RKO (cell line): ENCODE data around the gene XRCC4.
"Not testable (repeated sequence)": the region's sequence is repeated elsewhere in the genome, so short reads cannot be mapped to it uniquely, and the experiment has no call there.

Source experiments
- DNase-seq: peaks from one replicate; pipeline ENCODE4 v3.0.0-alpha.2; 2016; ENCODE audit warnings: low spot score

Gene XRCC4

DNA sequence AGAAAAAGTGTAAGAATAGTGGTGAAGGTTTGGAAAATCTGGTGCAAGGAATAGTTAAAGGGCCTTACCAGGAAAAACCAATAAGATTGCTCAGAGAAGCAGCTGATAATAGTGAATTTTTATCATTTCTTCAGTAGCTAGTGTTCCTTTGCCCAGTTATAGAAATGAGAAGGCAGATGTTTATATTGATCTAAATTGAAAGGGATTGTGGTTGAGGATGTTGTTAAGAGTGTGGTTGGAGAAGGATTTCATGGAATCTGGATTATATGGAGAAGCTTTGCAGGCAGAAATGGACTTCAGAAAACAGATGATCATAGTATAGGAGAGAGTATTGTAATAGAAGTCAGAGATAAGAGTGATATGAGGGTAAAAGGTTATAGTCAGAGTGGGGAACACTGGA is 102.6 kb downstream of the XRCC4 start:
- no peak for DNase-seq

DNA sequence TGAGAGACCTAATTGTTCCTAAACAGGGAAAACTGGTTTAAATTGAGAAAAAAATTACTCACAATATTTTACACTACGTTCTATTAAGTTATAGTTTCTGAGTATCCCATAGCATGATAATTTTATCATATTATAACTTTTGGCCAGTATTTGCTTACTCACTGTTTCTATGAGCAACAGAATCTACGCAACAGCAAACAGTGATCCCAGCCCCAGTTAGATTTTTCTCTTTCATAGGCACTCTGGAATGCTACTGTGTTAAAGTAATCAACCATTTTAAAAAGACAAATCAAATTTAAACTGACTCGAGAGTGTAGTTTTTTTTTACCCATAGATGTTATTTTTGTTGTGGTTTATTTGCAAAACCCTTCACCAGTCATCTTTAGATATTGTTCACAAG is 107.2 kb downstream of the XRCC4 start:
- DNase-seq, result no peak

DNA sequence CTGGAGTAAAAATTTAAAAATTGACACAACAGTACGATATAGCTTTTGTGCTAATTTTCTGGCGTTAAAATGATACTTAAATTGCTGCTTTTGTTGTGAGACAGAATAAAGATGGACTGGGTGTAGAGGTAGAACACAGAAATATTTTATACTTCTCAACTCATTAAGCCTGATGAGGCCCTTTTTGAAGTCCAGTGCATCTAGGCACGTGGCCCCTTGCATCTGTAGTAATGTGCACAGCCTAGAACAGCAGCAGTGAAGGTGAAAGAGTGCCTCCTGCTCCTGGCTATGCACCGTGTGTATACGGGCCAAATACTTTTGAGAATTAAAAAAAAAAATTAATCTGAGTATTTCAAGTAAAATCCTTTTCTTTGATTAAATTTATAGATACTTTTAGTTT is 115.6 kb downstream of the XRCC4 start:
- no peak for DNase-seq

DNA sequence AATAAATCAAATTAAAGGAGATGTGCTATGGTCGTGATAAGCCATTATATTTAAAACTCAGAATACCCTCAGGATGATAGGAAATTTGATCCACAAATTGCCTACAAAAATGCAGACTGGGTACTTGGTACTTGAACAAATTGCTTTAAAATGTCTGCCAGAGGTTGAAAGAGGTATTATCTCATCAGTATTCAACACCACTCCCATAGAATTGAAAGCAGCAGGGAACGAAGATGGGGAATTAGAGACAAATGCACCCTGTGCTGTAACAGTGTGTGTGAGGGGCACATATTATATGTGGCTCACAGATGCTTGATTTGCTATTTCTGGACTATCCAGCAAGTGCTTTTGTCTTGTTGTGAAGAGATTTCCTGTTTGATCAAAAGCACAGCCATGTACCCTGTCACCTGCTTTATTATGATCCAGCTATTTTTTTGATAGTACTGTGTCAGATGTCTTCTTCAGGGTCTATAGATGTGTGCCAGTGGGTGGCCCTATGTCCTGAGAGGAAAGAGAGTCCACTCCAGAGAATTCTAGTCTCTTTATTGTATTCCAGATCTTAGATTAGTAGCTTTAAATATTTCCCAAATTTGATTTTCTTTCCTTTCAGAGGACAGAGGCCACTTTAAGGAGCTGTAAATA is 120.1 kb downstream of the XRCC4 start:
- DNase-seq, result no peak

DNA sequence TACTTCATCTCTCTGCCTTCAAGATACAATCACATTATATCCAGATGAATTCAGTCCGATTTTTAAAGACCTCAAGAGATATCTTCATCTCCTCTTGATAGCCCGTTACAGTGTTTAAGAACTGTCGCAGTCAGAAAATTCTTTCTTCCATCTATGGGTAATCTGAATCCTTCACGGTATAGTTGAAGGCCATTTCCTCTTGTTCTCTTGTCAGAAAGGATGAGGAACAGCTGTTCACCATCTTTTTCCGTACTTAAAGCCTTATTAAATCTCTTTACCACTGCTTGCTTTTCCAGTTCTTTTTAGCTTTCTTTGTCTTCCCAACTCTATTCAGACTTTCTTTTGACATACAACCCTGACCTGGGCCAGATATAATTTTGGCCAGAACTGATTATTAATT is 121.8 kb downstream of the XRCC4 start:
- DNase-seq, result no peak

DNA sequence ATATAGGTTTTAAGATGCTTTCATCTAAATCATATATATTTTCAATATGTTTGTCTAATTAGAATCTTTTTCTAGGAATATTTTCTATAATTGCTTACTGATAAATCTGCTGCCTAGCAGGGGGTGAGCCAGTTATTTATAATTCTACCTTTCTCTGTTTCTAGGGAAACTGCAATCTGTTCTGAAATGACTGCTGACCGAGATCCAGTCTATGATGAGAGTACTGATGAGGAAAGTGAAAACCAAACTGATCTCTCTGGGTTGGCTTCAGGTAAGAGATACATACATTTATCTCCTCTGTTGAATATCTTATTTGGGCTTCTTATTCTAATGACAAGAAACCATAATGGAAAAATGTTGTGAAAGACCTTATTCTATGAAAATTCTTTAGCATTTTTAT is 127.3 kb downstream of the XRCC4 start:
- no peak for DNase-seq

DNA sequence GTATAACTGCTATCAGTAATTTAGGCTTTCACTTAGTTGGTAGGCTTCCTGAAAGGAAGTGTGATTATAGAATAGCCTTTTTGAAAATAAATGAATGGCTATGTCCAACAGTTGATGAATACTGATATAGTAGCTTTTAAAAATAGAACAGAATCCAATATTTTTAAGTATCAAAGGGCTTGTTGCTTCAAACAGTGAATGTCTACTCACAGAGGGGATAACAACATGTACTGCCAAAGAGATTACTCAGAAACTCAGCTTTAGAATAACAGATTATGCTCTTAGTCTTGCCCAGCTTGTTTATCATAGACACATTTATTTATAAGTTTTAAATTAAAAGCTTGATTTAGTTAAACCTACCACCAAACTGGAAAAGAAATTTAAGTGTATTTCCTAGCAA is 132.6 kb downstream of the XRCC4 start:
- DNase-seq, result no peak

DNA sequence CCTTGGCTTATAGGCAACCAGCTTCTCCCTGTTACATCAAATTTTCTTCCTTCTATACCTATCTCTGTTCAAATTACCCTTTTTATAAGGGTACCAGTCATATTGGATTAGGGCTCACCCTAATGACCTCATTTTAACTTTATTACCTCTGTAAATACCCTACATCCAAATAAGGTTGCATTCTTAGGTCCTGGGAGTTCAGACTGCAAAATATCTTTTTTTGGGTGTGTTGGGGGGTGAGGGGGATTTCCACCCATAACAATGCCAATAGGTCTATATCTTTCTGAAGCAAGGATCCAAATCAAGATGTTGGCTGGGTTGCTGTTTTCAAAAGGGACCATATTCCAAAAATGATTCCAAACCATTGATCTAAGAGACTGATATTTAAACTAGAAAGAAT is 141.7 kb downstream of the XRCC4 start:
- no peak for DNase-seq

DNA sequence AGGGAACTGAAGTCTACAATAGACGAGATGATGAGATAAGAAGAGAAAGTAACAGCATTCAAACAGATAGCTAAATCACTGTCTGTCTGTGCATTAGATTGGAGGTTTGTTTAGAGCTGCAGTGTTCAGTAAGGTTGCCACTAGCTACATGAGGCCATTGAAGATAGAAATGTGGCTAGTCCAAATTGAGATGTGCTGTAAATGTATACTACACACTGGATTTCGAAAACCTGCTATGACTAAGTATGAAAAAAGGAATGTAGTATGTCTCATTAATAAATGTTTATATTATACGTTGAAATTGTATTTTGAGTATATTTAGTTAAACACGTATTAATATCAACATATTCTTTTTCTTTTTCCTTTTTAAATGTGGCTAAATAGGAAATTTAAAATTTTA is 142.1 kb downstream of the XRCC4 start:
- DNase-seq, result no peak

DNA sequence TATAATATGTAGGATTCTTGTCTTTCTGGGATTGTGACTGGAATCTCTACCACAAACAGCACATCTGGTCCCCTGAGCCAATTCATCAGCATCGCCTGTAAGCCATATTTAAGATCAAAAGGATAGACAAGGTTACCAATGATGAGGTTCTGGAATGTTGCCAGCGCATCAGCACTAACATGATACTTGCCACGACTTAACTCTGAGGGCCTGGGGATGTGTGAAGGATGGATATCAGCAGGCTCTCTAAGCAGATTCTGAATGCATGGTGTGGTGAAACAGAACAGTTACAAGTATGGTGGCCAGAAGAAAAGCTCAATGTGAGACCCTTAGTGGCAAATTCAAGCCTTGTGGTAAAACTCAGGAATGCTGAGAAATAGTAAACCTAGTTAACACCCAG is 143.0 kb downstream of the XRCC4 start:
- no peak for DNase-seq

DNA sequence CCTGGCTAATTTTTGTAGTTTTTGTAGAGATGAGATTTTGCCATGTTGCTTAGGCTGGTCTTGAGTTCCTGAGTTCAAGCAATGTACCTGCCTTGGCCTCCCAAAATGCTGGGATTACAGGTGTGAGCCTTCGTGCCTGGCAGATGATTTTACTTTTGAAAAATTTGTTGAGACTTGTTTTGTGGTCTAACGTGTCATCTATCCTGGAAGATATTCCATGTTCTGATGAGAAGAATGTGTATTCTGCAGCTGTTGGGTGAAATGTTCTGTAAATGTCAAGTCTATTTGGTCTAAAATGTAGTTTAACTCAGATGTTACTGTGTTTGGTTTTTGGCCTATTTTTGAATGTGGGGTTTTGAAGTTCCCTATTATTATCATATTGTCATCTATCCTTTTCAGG is 145.6 kb downstream of the XRCC4 start:
- DNase-seq, result no peak

DNA sequence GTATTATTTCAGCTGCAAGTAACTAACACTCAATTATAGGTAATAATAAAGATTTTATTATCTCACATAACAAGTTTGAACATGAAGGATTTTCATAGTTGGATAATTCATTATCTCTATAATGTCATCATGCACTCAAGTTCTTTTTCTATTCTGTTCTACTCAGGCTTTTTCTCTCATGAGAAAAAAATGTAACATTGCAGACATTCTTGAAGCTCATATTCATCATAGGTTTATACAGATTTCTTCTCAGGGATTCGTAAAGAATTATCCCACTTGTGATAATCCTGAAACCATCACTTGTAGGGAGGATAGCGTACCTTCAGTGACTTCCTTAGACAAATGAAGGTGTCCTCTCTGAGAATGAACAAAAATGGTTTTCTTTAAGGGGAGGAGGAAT is 150.3 kb downstream of the XRCC4 start:
- no peak for DNase-seq

DNA sequence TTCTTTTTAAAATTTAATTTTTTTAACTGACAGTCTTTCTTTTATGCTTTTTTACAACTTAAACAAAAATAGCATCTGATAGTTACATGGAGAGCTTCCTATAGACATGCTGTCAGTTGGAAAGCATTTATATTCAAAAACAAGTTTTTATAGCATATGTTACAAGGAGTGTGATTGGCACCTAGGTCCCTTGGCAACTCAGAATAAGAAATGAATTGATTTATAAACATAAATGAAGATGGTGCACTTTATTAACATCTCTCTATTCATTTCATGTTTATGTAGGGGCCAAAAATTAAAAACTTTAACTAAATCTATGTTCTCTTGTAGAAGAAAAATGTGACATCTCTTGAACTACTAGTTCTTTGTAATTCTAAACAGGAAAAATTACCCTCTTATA is 153.2 kb downstream of the XRCC4 start:
- no peak for DNase-seq

DNA sequence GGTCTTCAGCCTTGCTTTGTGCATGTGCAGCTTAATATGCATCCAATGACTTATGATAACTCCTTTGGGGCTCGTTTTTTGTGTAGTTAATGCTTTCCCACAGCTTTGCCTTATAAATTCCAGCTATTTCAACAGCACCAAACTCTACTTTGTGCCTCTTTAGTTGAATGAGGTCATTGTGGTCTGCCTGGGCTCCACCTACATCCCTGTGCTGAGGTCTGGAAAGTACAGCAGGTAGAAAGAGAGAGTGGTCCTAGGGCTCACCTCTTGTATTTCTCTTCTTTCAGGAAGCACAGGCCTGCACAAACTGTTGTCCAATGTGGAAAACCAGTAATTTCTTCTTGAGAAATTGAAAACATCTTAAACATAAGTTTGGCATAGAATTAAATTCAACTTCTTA is 167.2 kb downstream of the XRCC4 start:
- no peak for DNase-seq

DNA sequence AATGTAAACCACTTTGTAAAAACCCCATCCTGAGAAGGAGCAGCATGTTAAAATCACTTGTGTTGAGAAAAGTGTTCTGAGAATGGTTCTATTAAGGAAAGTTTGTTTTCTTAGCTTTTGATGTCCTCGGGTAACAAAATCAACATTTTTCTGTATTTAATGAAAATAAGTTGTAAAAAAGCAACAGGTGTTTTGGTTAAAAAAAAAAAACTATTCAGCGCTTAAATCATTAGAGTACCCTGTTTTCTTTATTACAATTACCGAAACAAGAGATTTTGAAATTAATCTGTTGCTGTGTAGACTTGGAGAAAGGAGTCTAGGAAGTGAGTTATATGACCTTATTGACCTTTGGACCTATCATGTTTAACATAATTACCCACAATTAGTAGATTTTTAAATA is 167.7 kb downstream of the XRCC4 start:
- DNase-seq, result no peak

DNA sequence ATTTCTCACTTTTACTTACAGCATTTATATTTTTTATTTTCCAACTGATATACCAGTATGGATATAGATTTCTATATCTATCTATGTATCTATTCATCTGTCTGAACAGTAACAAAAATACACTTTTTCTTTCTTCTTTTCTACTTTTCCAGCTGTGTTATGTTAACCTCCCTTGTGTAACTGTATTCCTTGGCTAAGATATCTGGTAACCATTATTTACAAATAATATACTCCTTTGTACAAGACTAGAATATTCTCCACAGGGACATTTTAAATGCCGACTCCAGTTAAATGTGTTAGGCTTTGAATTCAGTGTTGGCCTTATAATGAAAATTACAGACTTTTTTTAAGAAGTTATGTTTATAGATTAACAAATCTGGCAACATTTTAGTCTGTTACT is 168.7 kb downstream of the XRCC4 start:
- no peak for DNase-seq

DNA sequence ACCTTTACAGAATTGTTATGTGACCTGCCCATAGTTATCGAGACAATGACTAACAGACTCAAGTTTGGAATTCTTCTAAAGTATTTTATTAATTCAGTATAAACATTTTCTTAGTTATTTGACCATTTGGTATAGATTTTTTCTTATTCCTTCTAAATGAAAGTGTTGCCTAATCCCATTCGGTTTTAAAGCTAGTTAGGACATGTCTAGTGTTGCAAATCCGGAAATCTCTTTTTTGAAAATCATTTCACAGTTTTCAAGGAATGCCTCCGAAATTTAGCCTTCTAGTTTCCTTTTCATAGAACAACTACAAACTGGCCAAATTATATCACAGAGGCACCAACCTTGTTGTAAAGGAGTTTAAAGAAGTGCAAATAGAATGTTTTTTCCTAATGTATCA is 171.8 kb downstream of the XRCC4 start:
- no peak for DNase-seq

DNA sequence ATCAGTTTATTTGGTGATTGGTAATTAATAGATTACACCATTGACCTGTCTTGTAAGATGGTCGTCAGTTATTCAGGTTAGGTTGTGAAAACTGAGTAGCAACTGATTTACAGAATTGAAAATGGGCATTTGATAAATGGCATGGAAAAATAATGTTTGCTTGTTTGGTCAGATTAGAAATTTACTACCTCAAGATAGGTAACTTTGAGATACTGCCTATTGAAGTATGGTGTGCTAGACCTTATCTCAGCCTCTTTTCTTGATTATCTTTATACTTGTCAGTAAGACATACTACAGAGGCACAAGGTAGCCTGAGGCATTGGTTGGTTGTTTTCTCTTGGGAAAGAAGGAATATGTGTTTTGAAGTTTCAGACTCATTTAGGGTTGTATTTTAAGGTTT is 174.5 kb downstream of the XRCC4 start:
- DNase-seq, result no peak

DNA sequence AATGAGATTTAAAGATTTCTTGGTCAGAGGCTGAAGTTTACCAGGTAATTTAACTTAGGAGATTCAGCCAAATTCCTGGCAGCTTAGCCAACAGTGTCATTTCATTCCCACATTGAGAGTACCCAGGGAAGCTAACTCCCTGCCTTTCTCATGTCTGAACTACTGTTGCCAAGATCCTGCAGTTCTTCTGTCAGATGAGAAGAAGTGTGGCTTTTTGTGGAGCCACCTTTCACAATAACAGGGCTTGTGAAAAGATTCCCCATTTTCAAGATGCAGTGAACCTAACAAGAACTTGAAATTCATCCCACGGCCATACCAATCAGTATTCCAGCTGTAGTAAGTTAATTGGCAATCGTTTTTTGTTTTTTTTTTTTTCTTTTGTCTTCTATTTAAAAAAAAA is 176.4 kb downstream of the XRCC4 start:
- DNase-seq, result no peak

DNA sequence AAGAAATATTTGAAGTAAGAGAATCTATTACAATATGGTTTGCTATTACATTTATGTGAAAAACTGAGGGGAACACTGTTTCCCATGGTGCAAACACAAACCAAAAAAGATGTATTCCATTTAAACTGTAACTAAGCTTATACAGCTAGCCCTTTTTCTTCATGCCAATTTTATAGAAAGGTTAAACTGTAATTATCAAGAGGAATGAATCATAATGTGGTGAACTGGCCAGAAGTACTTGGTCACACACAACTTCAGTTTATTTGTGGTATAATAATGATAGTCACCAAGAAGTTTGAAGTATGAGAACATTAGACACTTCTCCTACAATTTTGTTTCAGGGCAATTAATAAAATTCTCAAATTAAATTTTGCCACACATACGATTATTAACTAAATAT is 177.9 kb downstream of the XRCC4 start:
- DNase-seq, result no peak

DNA sequence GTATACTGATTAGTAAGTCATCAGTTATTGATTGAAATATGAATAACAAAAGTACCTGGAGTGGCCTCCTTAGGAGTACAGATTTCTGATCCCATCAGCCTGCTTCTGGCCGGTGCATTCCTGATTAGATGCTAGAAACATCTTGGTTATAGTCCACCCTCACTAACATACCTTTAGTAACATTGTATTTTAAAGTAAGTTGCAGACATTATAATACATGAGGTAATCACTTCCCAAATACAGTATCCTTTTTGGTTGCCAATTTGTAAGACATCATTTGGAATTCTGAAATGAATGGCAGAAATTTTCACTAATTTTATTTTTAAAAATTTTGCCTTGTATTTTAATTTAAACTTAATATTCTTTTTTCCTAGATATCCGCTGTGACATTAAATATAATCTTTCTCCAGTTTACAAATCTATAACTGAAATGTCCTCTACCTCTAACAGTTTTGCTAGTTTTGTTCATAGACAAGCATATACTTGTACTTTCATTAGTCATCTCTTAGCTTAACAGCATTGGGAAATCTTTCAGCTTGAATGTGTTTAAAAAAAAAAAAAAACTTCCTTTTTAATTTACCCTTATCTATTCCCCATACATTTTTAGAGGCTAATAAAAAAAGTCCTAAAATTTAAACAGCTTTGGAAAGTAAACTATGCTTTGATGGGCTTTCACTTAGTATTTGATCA is 178.9 kb downstream of the XRCC4 start:
- DNase-seq, result no peak

DNA sequence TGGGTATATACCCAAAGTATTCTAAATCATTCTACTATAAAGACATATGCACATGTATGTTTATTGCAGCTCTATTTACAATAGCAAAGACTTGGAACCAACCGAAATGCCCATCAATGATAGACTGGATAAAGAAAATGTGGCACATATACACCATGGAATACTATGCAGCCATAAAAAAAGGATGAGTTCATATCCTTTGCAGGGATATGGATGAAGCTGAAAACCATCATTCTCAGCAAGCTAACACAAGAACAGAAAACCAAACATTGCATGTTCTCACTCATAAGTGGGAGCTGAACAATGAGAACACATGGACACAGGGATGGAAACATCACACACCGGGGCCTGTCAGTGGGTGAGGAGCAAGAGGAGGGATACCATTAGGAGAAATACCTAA is 180.3 kb downstream of the XRCC4 start:
- DNase-seq, result not testable (repeated sequence)

DNA sequence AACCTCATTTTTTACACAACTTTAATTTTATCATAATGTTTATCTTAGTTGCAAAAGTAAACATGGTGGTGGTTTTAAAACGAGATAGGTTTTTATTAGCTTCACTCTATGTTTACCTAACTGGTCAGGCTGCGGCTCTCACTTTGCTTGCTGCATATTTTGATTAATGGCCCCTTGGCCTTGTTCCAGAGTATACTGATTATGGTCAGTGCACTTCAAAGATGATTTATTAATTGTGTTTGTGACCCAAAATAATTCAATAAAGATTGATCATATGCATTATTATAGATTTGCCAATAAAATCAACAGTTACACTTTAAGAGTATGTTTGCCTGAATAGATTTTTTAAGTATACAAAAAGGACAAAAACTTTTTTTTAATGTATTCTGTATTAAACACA is 188.0 kb downstream of the XRCC4 start:
- no peak for DNase-seq

DNA sequence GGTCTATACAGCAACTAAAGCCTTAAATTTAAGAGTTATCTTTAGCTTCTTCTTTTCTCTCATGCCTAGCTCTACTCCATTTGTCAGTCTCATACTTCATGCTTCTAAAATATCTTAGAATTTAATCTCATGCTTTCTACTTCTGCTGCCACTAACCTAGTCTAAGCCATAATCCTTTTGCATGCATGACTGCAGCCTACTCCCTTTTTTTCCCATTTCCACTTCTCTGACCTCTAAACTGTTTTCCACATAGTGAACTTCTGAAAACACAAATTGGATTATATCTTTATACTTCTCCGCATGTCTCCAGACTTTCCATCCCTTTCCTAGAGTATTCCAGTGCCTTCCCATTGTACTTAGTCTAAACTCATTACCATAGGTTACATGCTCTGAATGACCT is 193.0 kb downstream of the XRCC4 start:
- DNase-seq, result no peak
